Measurements from ENCODE around the gene PLAGL2. TPM values are rescaled to one million over a fixed set of nuclear protein-coding genes. Genes with fewer than 3 reads are reported as not detected.
A peak's percentile ranks its signal among the peaks of the same experiment; 100 is the strongest.

The PLAGL2 gene
- total and polyA plus RNA-seq, 2 experiments from 2014 or later: 13.2 to 28.2 TPM

DNA sequence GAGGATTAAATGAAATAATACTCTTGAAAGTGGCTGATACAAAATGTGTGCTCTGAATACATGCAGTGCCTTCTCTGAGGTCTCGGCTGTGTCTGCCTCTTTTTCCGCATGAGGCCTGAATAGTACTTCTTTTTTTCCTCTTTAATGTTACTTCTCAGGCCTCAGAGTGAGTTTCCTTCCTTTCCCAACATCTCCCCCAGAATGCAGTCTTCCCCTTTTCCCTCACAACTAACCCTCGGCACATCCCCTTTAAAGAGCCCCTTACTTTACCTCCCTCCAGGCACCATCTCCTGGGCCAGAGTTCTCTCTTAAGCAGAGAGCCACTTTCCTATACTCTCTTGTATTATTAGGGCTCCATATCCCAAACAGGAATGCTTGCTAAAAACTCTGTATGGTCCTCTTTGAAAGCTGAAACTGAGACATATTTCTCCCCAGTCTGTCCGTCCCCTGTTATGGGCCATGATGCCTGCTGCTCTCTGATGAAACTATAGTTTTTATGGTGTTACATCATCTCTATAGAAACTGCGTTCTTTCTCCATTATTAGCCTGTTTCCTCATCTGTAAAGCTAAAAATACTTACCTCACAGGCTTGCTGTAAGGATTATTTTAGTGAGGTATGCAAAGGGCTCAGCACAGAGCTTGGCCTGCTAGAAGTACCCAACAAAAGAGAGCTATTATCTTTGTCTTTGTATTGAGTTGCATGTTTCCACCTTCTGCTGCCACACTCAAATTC lies 2.3 kb downstream of the PLAGL2 start:
- H3K4me3 ChIP-seq: peak overlapping the region; percentile 100
- H3K36me3 ChIP-seq (ENCODE audit: insufficient read depth): peaks cover 23% of the 10 kb centered on the region
- peaks cover 55% of the 10 kb centered on the region for H4K20me1 ChIP-seq (replicated peaks; ENCODE audit: insufficient read depth)
- peaks cover 44% of the 10 kb centered on the region for H3K4me1 ChIP-seq (ENCODE audit: insufficient read depth)
- H2AFZ ChIP-seq: no peak overlapping the region
- TF ChIP-seq CREB1 (CRISPR knock-in tag; IDR thresholded peaks at IDR 0.05; ENCODE audit: low read depth) (no peak), NANOG (IDR thresholded peaks at IDR 0.05; ENCODE audit: borderline replicate concordance) (no peak), STAT1 (IDR thresholded peaks at IDR 0.05; ENCODE audit: unreplicated experiment) (no peak), EZH2phosphoT487 (IDR thresholded peaks at IDR 0.05; ENCODE audit: unreplicated experiment) (no peak), ZNF114 (CRISPR knock-in tag; IDR thresholded peaks at IDR 0.05) (no peak), JUNB (IDR thresholded peaks at IDR 0.05; ENCODE audit: unreplicated experiment) (no peak), ZNF331 (CRISPR knock-in tag; IDR thresholded peaks at IDR 0.05; ENCODE audit: low read depth) (no peak)
- TF ChIP-seq, protein P1, sequence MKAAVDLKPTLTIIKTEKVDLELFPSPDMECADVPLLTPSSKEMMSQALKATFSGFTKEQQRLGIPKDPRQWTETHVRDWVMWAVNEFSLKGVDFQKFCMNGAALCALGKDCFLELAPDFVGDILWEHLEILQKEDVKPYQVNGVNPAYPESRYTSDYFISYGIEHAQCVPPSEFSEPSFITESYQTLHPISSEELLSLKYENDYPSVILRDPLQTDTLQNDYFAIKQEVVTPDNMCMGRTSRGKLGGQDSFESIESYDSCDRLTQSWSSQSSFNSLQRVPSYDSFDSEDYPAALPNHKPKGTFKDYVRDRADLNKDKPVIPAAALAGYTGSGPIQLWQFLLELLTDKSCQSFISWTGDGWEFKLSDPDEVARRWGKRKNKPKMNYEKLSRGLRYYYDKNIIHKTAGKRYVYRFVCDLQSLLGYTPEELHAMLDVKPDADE (IDR thresholded peaks at IDR 0.05): no peak
- TF ChIP-seq, protein P2, sequence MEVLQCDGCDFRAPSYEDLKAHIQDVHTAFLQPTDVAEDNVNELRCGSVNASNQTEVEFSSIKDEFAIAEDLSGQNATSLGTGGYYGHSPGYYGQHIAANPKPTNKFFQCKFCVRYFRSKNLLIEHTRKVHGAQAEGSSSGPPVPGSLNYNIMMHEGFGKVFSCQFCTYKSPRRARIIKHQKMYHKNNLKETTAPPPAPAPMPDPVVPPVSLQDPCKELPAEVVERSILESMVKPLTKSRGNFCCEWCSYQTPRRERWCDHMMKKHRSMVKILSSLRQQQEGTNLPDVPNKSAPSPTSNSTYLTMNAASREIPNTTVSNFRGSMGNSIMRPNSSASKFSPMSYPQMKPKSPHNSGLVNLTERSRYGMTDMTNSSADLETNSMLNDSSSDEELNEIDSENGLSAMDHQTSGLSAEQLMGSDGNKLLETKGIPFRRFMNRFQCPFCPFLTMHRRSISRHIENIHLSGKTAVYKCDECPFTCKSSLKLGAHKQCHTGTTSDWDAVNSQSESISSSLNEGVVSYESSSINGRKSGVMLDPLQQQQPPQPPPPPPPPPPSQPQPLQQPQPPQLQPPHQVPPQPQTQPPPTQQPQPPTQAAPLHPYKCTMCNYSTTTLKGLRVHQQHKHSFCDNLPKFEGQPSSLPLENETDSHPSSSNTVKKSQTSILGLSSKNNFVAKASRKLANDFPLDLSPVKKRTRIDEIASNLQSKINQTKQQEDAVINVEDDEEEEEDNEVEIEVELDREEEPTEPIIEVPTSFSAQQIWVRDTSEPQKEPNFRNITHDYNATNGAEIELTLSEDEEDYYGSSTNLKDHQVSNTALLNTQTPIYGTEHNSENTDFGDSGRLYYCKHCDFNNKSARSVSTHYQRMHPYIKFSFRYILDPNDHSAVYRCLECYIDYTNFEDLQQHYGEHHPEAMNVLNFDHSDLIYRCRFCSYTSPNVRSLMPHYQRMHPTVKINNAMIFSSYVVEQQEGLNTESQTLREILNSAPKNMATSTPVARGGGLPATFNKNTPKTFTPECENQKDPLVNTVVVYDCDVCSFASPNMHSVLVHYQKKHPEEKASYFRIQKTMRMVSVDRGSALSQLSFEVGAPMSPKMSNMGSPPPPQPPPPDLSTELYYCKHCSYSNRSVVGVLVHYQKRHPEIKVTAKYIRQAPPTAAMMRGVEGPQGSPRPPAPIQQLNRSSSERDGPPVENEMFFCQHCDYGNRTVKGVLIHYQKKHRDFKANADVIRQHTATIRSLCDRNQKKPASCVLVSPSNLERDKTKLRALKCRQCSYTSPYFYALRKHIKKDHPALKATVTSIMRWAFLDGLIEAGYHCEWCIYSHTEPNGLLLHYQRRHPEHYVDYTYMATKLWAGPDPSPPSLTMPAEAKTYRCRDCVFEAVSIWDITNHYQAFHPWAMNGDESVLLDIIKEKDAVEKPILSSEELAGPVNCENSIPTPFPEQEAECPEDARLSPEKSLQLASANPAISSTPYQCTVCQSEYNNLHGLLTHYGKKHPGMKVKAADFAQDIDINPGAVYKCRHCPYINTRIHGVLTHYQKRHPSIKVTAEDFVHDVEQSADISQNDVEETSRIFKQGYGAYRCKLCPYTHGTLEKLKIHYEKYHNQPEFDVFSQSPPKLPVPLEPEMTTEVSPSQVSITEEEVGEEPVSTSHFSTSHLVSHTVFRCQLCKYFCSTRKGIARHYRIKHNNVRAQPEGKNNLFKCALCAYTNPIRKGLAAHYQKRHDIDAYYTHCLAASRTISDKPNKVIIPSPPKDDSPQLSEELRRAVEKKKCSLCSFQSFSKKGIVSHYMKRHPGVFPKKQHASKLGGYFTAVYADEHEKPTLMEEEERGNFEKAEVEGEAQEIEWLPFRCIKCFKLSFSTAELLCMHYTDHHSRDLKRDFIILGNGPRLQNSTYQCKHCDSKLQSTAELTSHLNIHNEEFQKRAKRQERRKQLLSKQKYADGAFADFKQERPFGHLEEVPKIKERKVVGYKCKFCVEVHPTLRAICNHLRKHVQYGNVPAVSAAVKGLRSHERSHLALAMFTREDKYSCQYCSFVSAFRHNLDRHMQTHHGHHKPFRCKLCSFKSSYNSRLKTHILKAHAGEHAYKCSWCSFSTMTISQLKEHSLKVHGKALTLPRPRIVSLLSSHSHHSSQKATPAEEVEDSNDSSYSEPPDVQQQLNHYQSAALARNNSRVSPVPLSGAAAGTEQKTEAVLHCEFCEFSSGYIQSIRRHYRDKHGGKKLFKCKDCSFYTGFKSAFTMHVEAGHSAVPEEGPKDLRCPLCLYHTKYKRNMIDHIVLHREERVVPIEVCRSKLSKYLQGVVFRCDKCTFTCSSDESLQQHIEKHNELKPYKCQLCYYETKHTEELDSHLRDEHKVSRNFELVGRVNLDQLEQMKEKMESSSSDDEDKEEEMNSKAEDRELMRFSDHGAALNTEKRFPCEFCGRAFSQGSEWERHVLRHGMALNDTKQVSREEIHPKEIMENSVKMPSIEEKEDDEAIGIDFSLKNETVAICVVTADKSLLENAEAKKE (CRISPR knock-in tag; IDR thresholded peaks at IDR 0.05): no peak
- TF ChIP-seq, protein P3, sequence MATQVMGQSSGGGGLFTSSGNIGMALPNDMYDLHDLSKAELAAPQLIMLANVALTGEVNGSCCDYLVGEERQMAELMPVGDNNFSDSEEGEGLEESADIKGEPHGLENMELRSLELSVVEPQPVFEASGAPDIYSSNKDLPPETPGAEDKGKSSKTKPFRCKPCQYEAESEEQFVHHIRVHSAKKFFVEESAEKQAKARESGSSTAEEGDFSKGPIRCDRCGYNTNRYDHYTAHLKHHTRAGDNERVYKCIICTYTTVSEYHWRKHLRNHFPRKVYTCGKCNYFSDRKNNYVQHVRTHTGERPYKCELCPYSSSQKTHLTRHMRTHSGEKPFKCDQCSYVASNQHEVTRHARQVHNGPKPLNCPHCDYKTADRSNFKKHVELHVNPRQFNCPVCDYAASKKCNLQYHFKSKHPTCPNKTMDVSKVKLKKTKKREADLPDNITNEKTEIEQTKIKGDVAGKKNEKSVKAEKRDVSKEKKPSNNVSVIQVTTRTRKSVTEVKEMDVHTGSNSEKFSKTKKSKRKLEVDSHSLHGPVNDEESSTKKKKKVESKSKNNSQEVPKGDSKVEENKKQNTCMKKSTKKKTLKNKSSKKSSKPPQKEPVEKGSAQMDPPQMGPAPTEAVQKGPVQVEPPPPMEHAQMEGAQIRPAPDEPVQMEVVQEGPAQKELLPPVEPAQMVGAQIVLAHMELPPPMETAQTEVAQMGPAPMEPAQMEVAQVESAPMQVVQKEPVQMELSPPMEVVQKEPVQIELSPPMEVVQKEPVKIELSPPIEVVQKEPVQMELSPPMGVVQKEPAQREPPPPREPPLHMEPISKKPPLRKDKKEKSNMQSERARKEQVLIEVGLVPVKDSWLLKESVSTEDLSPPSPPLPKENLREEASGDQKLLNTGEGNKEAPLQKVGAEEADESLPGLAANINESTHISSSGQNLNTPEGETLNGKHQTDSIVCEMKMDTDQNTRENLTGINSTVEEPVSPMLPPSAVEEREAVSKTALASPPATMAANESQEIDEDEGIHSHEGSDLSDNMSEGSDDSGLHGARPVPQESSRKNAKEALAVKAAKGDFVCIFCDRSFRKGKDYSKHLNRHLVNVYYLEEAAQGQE (IDR thresholded peaks at IDR 0.05; ENCODE audit: unreplicated experiment): no peak
- Mint-ChIP-seq H3K9me3 (no peaks in the 10 kb centered on the region), H3K27ac (peak overlapping the region; percentile 25), H3K36me3 (ENCODE audit: low read depth) (peaks cover 34% of the 10 kb centered on the region), H3K4me3 (peak overlapping the region; percentile 95), H3K27me3 (ENCODE audit: insufficient read depth, low read depth, poor library complexity) (peaks cover 8% of the 10 kb centered on the region), H3K4me1 (peaks cover 49% of the 10 kb centered on the region)
- H3K27ac ChIP-seq (ENCODE audit: low read depth): peak overlapping the region; percentile 4; the same call in 1 of the 2 replicates
- no peak for ATAC-seq
- peak overlapping the region; percentile 100 for H3K4me2 ChIP-seq
- DNase-seq (ENCODE audit: low spot score): no peak
- peaks cover 24% of the 10 kb centered on the region; the same call in 1 of the 2 replicates for H3F3A ChIP-seq (replicated peaks; ENCODE audit: low read depth)
- no peaks in the 10 kb centered on the region for H3K27me3 ChIP-seq (ENCODE audit: insufficient read depth)
- H3K9me2 ChIP-seq (ENCODE audit: insufficient read depth): no peaks in the 10 kb centered on the region
- peaks cover 95% of the 10 kb centered on the region for H3K79me2 ChIP-seq (replicated peaks; ENCODE audit: insufficient read depth)

All from GM23338 (cell line).